Neuronal stem cell (in vitro differentiated cells): ENCODE measurements around the gene ZNF431.
"Not testable (repeated sequence)": the region's sequence is repeated elsewhere in the genome, so short reads cannot be mapped to it uniquely, and the experiment has no call there.

Experiments
- DNase-seq: peaks from one replicate; pipeline ENCODE4 v3.0.0-alpha.2; 2013; ENCODE audit warnings: low spot score
- H2AFZ ChIP-seq: one replicate; pipeline ENCODE4 v1.6.1; 2013; ENCODE audit warnings: mild to moderate bottlenecking, low read length, inconsistent platforms
- H2AK5ac ChIP-seq: 2 replicates; pipeline ENCODE4 v1.6.1; 2013; ENCODE audit warnings: low read depth, mild to moderate bottlenecking, inconsistent platforms, low read length, moderate library complexity, mixed read lengths
- H2BK120ac ChIP-seq: 2 replicates; pipeline ENCODE4 v1.6.1; 2013; ENCODE audit warnings: low read depth, mild to moderate bottlenecking, inconsistent platforms, low read length, moderate library complexity, mixed read lengths
- H2BK12ac ChIP-seq: one replicate; pipeline ENCODE4 v1.6.1; 2013; ENCODE audit warnings: low read length, inconsistent platforms
- H2BK15ac ChIP-seq: 2 replicates; pipeline ENCODE4 v1.6.1; 2013; ENCODE audit warnings: mild to moderate bottlenecking, low read length, inconsistent platforms, mixed read lengths
- H2BK5ac ChIP-seq: one replicate; pipeline ENCODE4 v1.6.1; 2013; ENCODE audit warnings: inconsistent platforms, mild to moderate bottlenecking, low read length, moderate library complexity
- H3K14ac ChIP-seq: one replicate; pipeline ENCODE4 v1.6.1; 2013; ENCODE audit warnings: low read length, inconsistent platforms
- H3K18ac ChIP-seq: 2 replicates; pipeline ENCODE4 v1.6.1; 2013; ENCODE audit warnings: low read length, inconsistent platforms
- H3K23ac ChIP-seq: 2 replicates; pipeline ENCODE4 v1.6.1; 2013; ENCODE audit warnings: low read depth, mild to moderate bottlenecking, mixed read lengths, low read length, inconsistent platforms; ENCODE audit not compliant: poor library complexity
- H3K27ac ChIP-seq: replicated peaks from 3 replicates; pipeline ENCODE4 v1.5.1; 2013; ENCODE audit warnings: low read length, inconsistent platforms
- H3K27me3 ChIP-seq, 3 experiments: 2 replicates each; pipeline ENCODE4 v1.6.1; 2013; ENCODE audit warnings: low read length in 3 of 3, mild to moderate bottlenecking in 2 of 3, inconsistent platforms in 1 of 3, low read depth in 1 of 3, mixed read lengths in 1 of 3, moderate library complexity in 1 of 3; ENCODE audit not compliant: control insufficient read depth in 3 of 3, insufficient read depth in 3 of 3
- H3K36me3 ChIP-seq, 2 donors: replicated peaks in 1 of 2; 2 replicates each; pipeline ENCODE4 v1.6.1; 2013; ENCODE audit warnings: low read length in 2 of 2; ENCODE audit not compliant: control insufficient read depth in 2 of 2, insufficient read depth in 2 of 2
- H3K4ac ChIP-seq: 2 replicates; pipeline ENCODE4 v1.6.1; 2013; ENCODE audit warnings: inconsistent platforms, mild to moderate bottlenecking, low read length, moderate library complexity
- H3K4me1 ChIP-seq, 2 donors: 1 replicate in 1 of 2; 2 replicates in 1 of 2; pipeline ENCODE4 v1.6.1; 2013; ENCODE audit warnings: low read length in 2 of 2, low read depth in 1 of 2; ENCODE audit not compliant: control insufficient read depth in 2 of 2, insufficient read depth in 1 of 2
- H3K4me2 ChIP-seq: one replicate; pipeline ENCODE4 v1.6.1; 2013; ENCODE audit warnings: mild to moderate bottlenecking, low read length, inconsistent platforms; ENCODE audit not compliant: insufficient read depth, poor library complexity, severe bottlenecking
- H3K4me3 ChIP-seq, 2 donors: 2 replicates each; pipeline ENCODE4 v1.5.1; 2013; ENCODE audit warnings: low read length in 2 of 2, mild to moderate bottlenecking in 2 of 2, inconsistent platforms in 1 of 2, moderate library complexity in 1 of 2
- H3K79me1 ChIP-seq: one replicate; pipeline ENCODE4 v1.6.1; 2013; ENCODE audit warnings: low read depth, mild to moderate bottlenecking, inconsistent platforms, low read length, moderate library complexity
- H3K9ac ChIP-seq: one replicate; pipeline ENCODE4 v1.6.1; 2013; ENCODE audit warnings: mild to moderate bottlenecking, low read depth, low read length, inconsistent platforms; ENCODE audit not compliant: poor library complexity
- H3K9me3 ChIP-seq, 2 donors: replicated peaks in 1 of 2; 2 replicates each; pipeline versions ENCODE3 to v1.6.1; 2013; ENCODE audit warnings: low read length in 2 of 2, mild to moderate bottlenecking in 2 of 2, inconsistent platforms in 1 of 2, low read depth in 1 of 2, mixed read lengths in 1 of 2, moderate library complexity in 1 of 2; ENCODE audit not compliant: control insufficient read depth in 2 of 2, insufficient read depth in 1 of 2
- H4K8ac ChIP-seq: one replicate; pipeline ENCODE4 v1.6.1; 2013; ENCODE audit warnings: low read depth, mild to moderate bottlenecking, inconsistent platforms, low read length, moderate library complexity
- H4K91ac ChIP-seq: one replicate; pipeline ENCODE4 v1.6.1; 2013; ENCODE audit warnings: low read length, low read depth, mild to moderate bottlenecking, inconsistent platforms; ENCODE audit not compliant: poor library complexity
- WGBS, 2 donors: extraction: QIAGEN DNeasy Blood & Tissue Kit; methylation state at CpG; one replicate each; pipeline ENCODE4 v1.1.7; 2013; ENCODE audit warnings: missing lambda C conversion rate in 2 of 2, mixed read lengths in 1 of 2; ENCODE audit not compliant: insufficient read length in 2 of 2, insufficient replicate concordance in 1 of 2; ENCODE audit errors: extremely low coverage in 2 of 2; 5-methylcytosine and 5-hydroxymethylcytosine counted together

Gene ZNF431

DNA sequence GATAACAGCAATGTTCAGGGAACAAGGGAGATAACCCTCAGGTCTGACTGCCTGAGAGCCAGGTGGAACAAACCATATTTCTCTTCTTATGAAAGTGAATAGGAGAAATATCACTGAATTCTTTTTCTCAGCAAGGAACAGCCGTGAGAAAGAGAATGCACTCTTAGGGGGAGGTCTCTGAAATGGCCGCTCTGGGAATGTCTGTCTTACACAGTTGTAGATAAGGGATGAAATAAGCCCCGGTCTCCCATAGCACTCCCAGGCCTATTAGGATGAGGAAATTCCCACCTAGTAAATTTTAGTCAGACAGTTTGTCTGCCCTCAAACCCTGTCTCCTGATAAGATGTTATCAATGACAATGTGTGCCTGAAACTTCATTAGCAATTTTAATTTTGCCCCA is 88.1 kb downstream of the ZNF431 start:
- not testable (repeated sequence) for H3K4ac ChIP-seq, H2AK5ac ChIP-seq, H3K9me3 ChIP-seq, H3K18ac ChIP-seq, H3K36me3 ChIP-seq, H4K8ac ChIP-seq, H2BK15ac ChIP-seq, H2BK120ac ChIP-seq, H4K91ac ChIP-seq, H3K27me3 ChIP-seq, H2BK5ac ChIP-seq, H2BK12ac ChIP-seq, H3K4me2 ChIP-seq, DNase-seq, H3K4me3 ChIP-seq, H3K23ac ChIP-seq, H2AFZ ChIP-seq, H3K27ac ChIP-seq, H3K4me1 ChIP-seq, H3K14ac ChIP-seq, H3K9ac ChIP-seq, H3K79me1 ChIP-seq
- no CpG with 5 or more reads among the region's 3 CpGs for WGBS, 2 donors

DNA sequence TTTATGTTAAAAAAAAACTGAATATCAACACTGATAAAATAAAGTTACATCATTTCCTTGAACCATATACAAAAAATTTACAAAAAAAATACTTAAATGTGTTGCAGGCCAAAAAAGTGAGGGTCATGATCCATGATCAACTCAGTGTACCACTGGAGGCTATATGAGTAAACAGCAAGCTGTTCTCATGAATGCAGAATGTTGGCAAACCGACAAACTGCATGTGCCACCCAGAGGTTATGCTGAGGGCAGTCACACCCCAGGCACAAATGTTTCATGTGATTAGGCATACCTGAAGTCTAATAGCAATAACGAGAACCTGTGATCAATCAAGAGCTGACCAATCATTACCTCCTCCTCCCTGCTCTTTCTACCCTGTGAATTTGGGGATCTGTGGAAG is 91.9 kb downstream of the ZNF431 start:
- H2BK120ac ChIP-seq = no peak overlapping the region
- no peak overlapping the region for H4K91ac ChIP-seq
- H2BK12ac ChIP-seq = no peak overlapping the region
- no peak overlapping the region for H2AFZ ChIP-seq
- H3K18ac ChIP-seq = no peak overlapping the region
- no peak overlapping the region for H3K4me2 ChIP-seq
- H3K27me3 ChIP-seq = peaks cover 0 to 3% (median 0%) of the 10 kb centered on the region in 3 experiments
- no CpG with 5 or more reads among the region's 2 CpGs for WGBS, 2 donors
- H2BK5ac ChIP-seq = no peak overlapping the region
- DNase-seq = no peak
- no peak overlapping the region for H2AK5ac ChIP-seq
- H3K14ac ChIP-seq = no peak overlapping the region
- H3K4me1 ChIP-seq = no peaks in the 10 kb centered on the region
- peaks cover 2 to 3% of the 10 kb centered on the region in 2 donors for H3K9me3 ChIP-seq
- no peak overlapping the region for H3K4ac ChIP-seq
- no peak overlapping the region for H2BK15ac ChIP-seq
- no peaks in the 10 kb centered on the region for H3K36me3 ChIP-seq
- H3K23ac ChIP-seq = no peak overlapping the region
- no peak overlapping the region for H4K8ac ChIP-seq
- H3K9ac ChIP-seq = no peak overlapping the region
- H3K27ac ChIP-seq = no peak overlapping the region
- no peak overlapping the region for H3K4me3 ChIP-seq
- no peaks in the 10 kb centered on the region for H3K79me1 ChIP-seq

DNA sequence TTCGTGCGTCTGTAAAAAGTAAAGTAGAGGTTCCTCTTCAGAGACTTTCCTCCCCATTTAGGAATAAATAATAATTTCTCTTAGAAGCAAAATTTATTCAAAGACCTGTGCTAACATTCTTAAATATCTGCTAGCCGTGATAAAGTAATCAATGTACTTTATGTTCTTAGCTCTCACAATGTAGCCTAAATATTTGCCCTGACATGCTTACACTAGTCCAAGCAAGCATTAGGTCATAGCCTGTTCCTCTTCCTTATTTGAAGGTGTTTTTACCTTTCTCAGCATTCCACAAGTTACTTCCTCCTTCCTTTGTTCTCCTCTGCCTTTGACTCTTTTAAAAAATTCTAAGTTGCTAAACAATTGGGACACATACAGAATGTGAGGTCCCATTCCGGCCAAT is 94.9 kb downstream of the ZNF431 start:
- H3K27ac ChIP-seq, H2BK12ac ChIP-seq, H3K79me1 ChIP-seq, H3K36me3 ChIP-seq, H3K4me1 ChIP-seq, H4K8ac ChIP-seq, H3K14ac ChIP-seq, H3K9me3 ChIP-seq, H3K4ac ChIP-seq, H2BK15ac ChIP-seq, H2AFZ ChIP-seq, H2BK120ac ChIP-seq, H3K9ac ChIP-seq, H3K23ac ChIP-seq, DNase-seq, H3K27me3 ChIP-seq, H2AK5ac ChIP-seq, H3K18ac ChIP-seq, H2BK5ac ChIP-seq, H3K4me2 ChIP-seq, H4K91ac ChIP-seq, H3K4me3 ChIP-seq: not testable (repeated sequence)
- WGBS, 2 donors = no CpG with 5 or more reads among the region's 4 CpGs

DNA sequence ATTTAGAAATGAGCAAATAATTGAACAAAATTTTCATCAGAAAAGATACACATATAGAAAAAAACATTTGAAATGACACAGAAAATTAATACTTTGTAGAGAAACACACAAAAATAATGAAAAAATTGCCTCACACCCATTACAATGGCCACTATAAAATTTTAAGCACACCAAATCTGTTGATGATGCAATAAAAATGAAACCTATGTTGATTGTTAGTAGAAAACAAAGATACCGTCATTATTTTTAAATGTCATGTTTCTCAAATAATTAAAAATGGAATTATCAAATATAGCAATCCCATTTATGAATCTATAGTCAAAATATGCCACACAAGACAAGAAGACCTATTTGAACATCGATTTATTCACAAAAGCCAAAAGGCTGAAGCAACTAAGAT is 96.8 kb downstream of the ZNF431 start:
- no peak overlapping the region for H2AFZ ChIP-seq
- H3K4me1 ChIP-seq = no peaks in the 10 kb centered on the region
- H3K4me2 ChIP-seq = no peak overlapping the region
- no peak overlapping the region for H3K4me3 ChIP-seq
- H3K23ac ChIP-seq = no peak overlapping the region
- no peaks in the 10 kb centered on the region for H3K79me1 ChIP-seq
- peaks cover 0 to 3% (median 0%) of the 10 kb centered on the region in 3 experiments for H3K27me3 ChIP-seq
- H2BK5ac ChIP-seq = no peak overlapping the region
- no peak overlapping the region for H2BK120ac ChIP-seq
- H4K91ac ChIP-seq = no peak overlapping the region
- peaks cover 2 to 3% of the 10 kb centered on the region in 2 donors for H3K9me3 ChIP-seq
- no peak overlapping the region for H3K4ac ChIP-seq
- no peak overlapping the region for H4K8ac ChIP-seq
- no peak overlapping the region for H2BK12ac ChIP-seq
- no peak overlapping the region for H3K27ac ChIP-seq
- no peaks in the 10 kb centered on the region for H3K36me3 ChIP-seq
- no peak overlapping the region for H3K14ac ChIP-seq
- no peak overlapping the region for H2BK15ac ChIP-seq
- no peak overlapping the region for H3K18ac ChIP-seq
- no peak overlapping the region for H2AK5ac ChIP-seq
- no peak for DNase-seq
- H3K9ac ChIP-seq = no peak overlapping the region
- WGBS, 2 donors = no CpG with 5 or more reads among the region's 2 CpGs
